Fibroblast of lung (primary cell): ENCODE data around the gene IMMT. TPM values are rescaled to one million over a fixed set of nuclear protein-coding genes. Genes with fewer than 3 reads are reported as not detected.

Experiments
- DNase-seq, 2 donors: peaks; one replicate each; pipeline versions ENCODE4 v3.0.0 to v3.0.0-alpha.2; 2010; ENCODE audit warnings: low read depth in 2 of 2
- H2AFZ ChIP-seq: 2 replicates; pipeline ENCODE4 v1.5.1; 2012; ENCODE audit warnings: low read length, control low read depth, inconsistent platforms
- H3K27ac ChIP-seq: 2 replicates; pipeline ENCODE4 v1.5.1; 2011; ENCODE audit warnings: low read length, control low read depth; ENCODE audit not compliant: insufficient read depth
- H3K27me3 ChIP-seq: 2 replicates; pipeline ENCODE4 v1.5.1; 2011; ENCODE audit warnings: mild to moderate bottlenecking, low read length; ENCODE audit not compliant: control insufficient read depth, insufficient read depth
- H3K36me3 ChIP-seq: 2 replicates; pipeline ENCODE4 v1.5.1; 2011; ENCODE audit warnings: low read length; ENCODE audit not compliant: control insufficient read depth, insufficient read depth
- H3K4me1 ChIP-seq: 2 replicates; pipeline ENCODE4 v1.5.1; 2011; ENCODE audit warnings: low read length; ENCODE audit not compliant: control insufficient read depth, insufficient read depth; ENCODE audit errors: extremely low read depth
- H3K4me2 ChIP-seq: 2 replicates; pipeline ENCODE4 v1.5.1; 2011; ENCODE audit warnings: low read length, control low read depth; ENCODE audit not compliant: insufficient read depth; ENCODE audit errors: extremely low read depth
- H3K4me3 ChIP-seq, 4 experiments: fragments of 200-600 bp in 1 of 4; sonication (generic) in 1 of 4; replicated peaks in 1 of 4; 2 replicates each; pipeline ENCODE4 v1.5.1; 2011 to 2016; ENCODE audit warnings: low read length in 4 of 4, low read depth in 3 of 4, mild to moderate bottlenecking in 3 of 4, control low read depth in 2 of 4, inconsistent platforms in 1 of 4, mixed read lengths in 1 of 4; ENCODE audit not compliant: insufficient read depth in 1 of 4; ENCODE audit errors: control extremely low read depth in 1 of 4
- H3K79me2 ChIP-seq: 2 replicates; pipeline ENCODE4 v1.5.1; 2012; ENCODE audit warnings: mild to moderate bottlenecking, low read length, inconsistent platforms; ENCODE audit not compliant: control insufficient read depth, insufficient read depth
- H3K9ac ChIP-seq: 2 replicates; pipeline ENCODE4 v1.5.1; 2011; ENCODE audit warnings: mild to moderate bottlenecking, low read length, control low read depth; ENCODE audit not compliant: insufficient read depth
- H3K9me3 ChIP-seq: 2 replicates; pipeline ENCODE4 v1.5.1; 2012; ENCODE audit warnings: low read depth, low read length; ENCODE audit not compliant: control insufficient read depth, insufficient read depth
- H4K20me1 ChIP-seq: 2 replicates; pipeline ENCODE4 v1.5.1; 2011; ENCODE audit warnings: low read length; ENCODE audit not compliant: control insufficient read depth, insufficient read depth; ENCODE audit errors: extremely low read depth
- CTCF ChIP-seq, 2 donors: IDR thresholded peaks in 1 of 2; conservative IDR thresholded peaks in 1 of 2; 1 replicate in 1 of 2; 2 replicates in 1 of 2; pipeline ENCODE4 v1.5.1; 2011 to 2012; ENCODE audit warnings: low read length in 2 of 2, control low read depth in 1 of 2, inconsistent platforms in 1 of 2, low read depth in 1 of 2, mild to moderate bottlenecking in 1 of 2
- EZH2 ChIP-seq: IDR thresholded peaks from 2 replicates; pipeline ENCODE4 v1.5.1; 2012; ENCODE audit warnings: low read length, control low read depth, mild to moderate bottlenecking; ENCODE audit errors: missing control alignments
- polyA plus RNA-seq, 2 donors: library from polyadenylated mRNA; depleted of rRNA in 1 of 2; stranded (reverse) in 1 of 2; unstranded in 1 of 2; fragments of >200 nt; gene quantifications; 2 replicates each; pipeline ENCODE4 v1.2.1, GENCODE V29; 2011 to 2012; ENCODE audit warnings: missing spikeins in 1 of 2
- total RNA-seq: library from RNA; depleted of rRNA; stranded (reverse); fragments of >200 nt; gene quantifications from 2 replicates; pipeline ENCODE4 v1.2.1, GENCODE V29; 2014

IMMT gene
- total and polyA plus RNA-seq, 2 donors (not counting 1 experiment from before 2014, with no cell fraction given), result 47.1 to 52.7 TPM

DNA sequence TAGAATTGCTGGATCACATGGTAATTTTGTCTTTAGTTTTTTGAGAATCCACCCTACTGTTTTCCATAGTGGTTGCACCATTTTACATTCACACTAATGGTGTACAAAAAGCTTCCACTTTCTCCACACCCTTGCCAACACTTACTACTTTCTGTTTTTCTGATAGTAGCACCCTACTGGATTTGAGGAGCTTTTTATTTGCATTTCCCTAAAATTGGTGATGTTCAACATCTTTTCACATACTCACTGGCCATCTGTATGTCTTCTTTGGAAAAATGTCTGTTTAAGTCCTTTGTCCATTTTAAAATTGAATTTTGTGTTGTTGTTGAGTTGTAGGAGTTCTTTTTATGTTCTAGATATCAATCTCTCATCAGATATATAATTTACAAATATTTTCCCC, 93.1 kb downstream of the IMMT start:
- no peak for TF ChIP-seq CTCF (conservative IDR thresholded peaks at IDR 0.05 in 1 of 2, IDR thresholded peaks at IDR 0.05 in 1 of 2; ENCODE audit: low read depth in 1 of 2, low read length in 2 of 2)
- no peak for TF ChIP-seq EZH2
- Histone ChIP-seq H3K4me1 (no peaks in the 10 kb centered on the region), H3K4me2 (no peak overlapping the region), H3K9me3 (no peaks in the 10 kb centered on the region), H3K79me2 (peaks cover 48% of the 10 kb centered on the region), H3K4me3 (no peak overlapping the region), H3K9ac (no peak overlapping the region), H3K36me3 (peaks cover 6% of the 10 kb centered on the region), H4K20me1 (no peaks in the 10 kb centered on the region), H3K27me3 (no peaks in the 10 kb centered on the region), H2AFZ (no peak overlapping the region), H3K27ac (no peak overlapping the region)
- DNase-seq, result no peak

- no peak overlapping the region for H3K27ac ChIP-seq
- TF ChIP-seq EZH2, result no peak
- no peak for TF ChIP-seq CTCF (conservative IDR thresholded peaks at IDR 0.05 in 1 of 2, IDR thresholded peaks at IDR 0.05 in 1 of 2; ENCODE audit: low read depth in 1 of 2, low read length in 2 of 2)
These were observed 97.3 kb downstream of the IMMT start for GRCh38 chr2:86097913-86098312.

DNA sequence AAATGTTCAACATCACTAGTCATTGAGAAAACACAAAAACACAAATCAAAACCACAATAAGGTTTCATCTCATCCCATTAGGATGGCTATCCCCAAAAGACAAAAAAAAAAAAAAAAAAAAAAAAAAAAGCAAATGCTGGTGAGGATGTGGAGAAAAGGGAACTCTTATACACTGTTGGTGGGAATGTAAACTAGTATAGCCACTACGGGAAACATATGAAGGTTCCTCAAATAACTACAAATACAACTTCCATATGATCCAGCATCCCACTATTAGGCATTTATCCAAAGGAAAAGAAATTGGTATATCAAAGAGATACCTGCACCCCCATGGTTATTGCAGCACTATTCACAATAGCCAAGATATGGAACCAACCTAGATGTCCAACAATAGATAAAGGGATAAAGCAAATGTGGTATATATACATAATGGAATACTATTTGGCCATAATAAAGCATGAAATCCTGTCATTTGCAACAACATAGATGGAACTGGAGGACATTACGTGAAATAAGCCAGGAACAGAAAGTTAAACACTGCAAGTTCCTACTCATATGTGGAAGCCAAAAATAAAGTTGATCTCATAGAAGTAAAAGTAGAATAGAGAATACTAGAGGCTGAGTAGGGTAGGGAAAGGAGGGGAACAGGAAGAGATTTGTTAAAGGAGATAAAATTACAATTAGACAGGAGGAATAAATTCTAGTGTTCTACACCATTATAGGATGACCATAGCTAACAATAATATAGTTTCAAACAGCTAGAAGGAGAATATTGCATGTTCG, 98.0 kb downstream of the IMMT start:
- H3K36me3 ChIP-seq, result peaks cover 9% of the 10 kb centered on the region
- DNase-seq, result no peak
- no peak for TF ChIP-seq EZH2
- TF ChIP-seq CTCF (conservative IDR thresholded peaks at IDR 0.05 in 1 of 2, IDR thresholded peaks at IDR 0.05 in 1 of 2; ENCODE audit: low read depth in 1 of 2, low read length in 2 of 2), result no peak

More at GRCh38 chr2:86097913-86098312, 97.3 kb downstream of the IMMT start:
- Histone ChIP-seq H3K79me2 (peaks cover 20% of the 10 kb centered on the region), H3K4me1 (no peaks in the 10 kb centered on the region), H3K4me3 (no peak overlapping the region), H3K4me2 (no peak overlapping the region), H3K9me3 (no peaks in the 10 kb centered on the region), H3K9ac (no peak overlapping the region), H4K20me1 (no peaks in the 10 kb centered on the region), H2AFZ (no peak overlapping the region), H3K27me3 (no peaks in the 10 kb centered on the region), H3K36me3 (peaks cover 11% of the 10 kb centered on the region)
- no peak for DNase-seq

More for the DNA sequence above, 98.0 kb downstream of the IMMT start:
- Histone ChIP-seq H3K79me2 (peaks cover 15% of the 10 kb centered on the region), H3K4me2 (no peak overlapping the region), H4K20me1 (no peaks in the 10 kb centered on the region), H3K9me3 (no peaks in the 10 kb centered on the region), H3K9ac (no peak overlapping the region), H3K4me3 (no peak overlapping the region), H2AFZ (no peak overlapping the region), H3K4me1 (no peaks in the 10 kb centered on the region), H3K27ac (no peak overlapping the region), H3K27me3 (no peaks in the 10 kb centered on the region)
